Liver (tissue), 9 donors: Measurements from ENCODE around the gene URB1. TPM values are rescaled to one million over a fixed set of nuclear protein-coding genes. Genes with fewer than 3 reads are reported as not detected.
A peak's percentile ranks its signal among the peaks of the same experiment; 100 is the strongest.

Experiments
- DNase-seq: peaks from one replicate; pipeline ENCODE4 v3.0.0-alpha.2; 2017; ENCODE audit warnings: low spot score
- H3K27ac ChIP-seq, 2 donors: one replicate each; pipeline ENCODE4 v1.7.0; 2013; ENCODE audit warnings: inconsistent platforms in 2 of 2, low read length in 2 of 2, control low read depth in 1 of 2, low read depth in 1 of 2, mild to moderate bottlenecking in 1 of 2
- H3K27me3 ChIP-seq, 4 donors: one replicate each; pipeline versions ENCODE4 v1.6.1 to v1.7.0; 2013; ENCODE audit warnings: low read length in 3 of 4, inconsistent platforms in 1 of 4, mild to moderate bottlenecking in 1 of 4, moderate library complexity in 1 of 4; ENCODE audit not compliant: control insufficient read depth in 4 of 4, insufficient read depth in 4 of 4
- H3K36me3 ChIP-seq, 4 donors: one replicate each; pipeline versions ENCODE4 v1.6.1 to v1.7.0; 2013; ENCODE audit warnings: low read length in 3 of 4, mild to moderate bottlenecking in 3 of 4, low read depth in 1 of 4, moderate library complexity in 1 of 4; ENCODE audit not compliant: control insufficient read depth in 4 of 4, insufficient read depth in 3 of 4
- H3K4me1 ChIP-seq, 4 donors: one replicate each; pipeline versions ENCODE4 v1.6.1 to v1.7.0; 2013; ENCODE audit warnings: low read length in 3 of 4, mild to moderate bottlenecking in 3 of 4, moderate library complexity in 1 of 4; ENCODE audit not compliant: control insufficient read depth in 4 of 4, insufficient read depth in 4 of 4
- H3K4me3 ChIP-seq, 3 donors: one replicate each; pipeline versions ENCODE4 v1.6.1 to v1.7.0; 2013; ENCODE audit warnings: low read length in 3 of 3, control low read depth in 1 of 3, low read depth in 1 of 3, mild to moderate bottlenecking in 1 of 3
- H3K9ac ChIP-seq, 2 donors: one replicate each; pipeline ENCODE4 v1.7.0; 2013; ENCODE audit warnings: low read length in 2 of 2, mild to moderate bottlenecking in 2 of 2, moderate library complexity in 2 of 2, control low read depth in 1 of 2, low read depth in 1 of 2
- H3K9me3 ChIP-seq, 4 donors: one replicate each; pipeline versions ENCODE4 v1.6.1 to v1.7.0; 2013; ENCODE audit warnings: low read length in 3 of 4; ENCODE audit not compliant: control insufficient read depth in 4 of 4
- CTCF ChIP-seq: fragments of 150-350 bp; IDR thresholded peaks from 2 replicates; pipeline ENCODE4 v1.5.1; 2017; ENCODE audit warnings: improper control_type of control experiment, low read depth, low read length; ENCODE audit not compliant: missing input control
- EGR1 ChIP-seq, 2 donors: IDR thresholded peaks; 2 replicates each; pipeline ENCODE4 v1.6.1; 2016 to 2018; ENCODE audit warnings: antibody characterized with exemption in 2 of 2, low read depth in 2 of 2
- GABPA ChIP-seq, 2 donors: IDR thresholded peaks in 1 of 2; conservative IDR thresholded peaks in 1 of 2; 2 replicates each; pipeline ENCODE4 v1.6.1; 2016; ENCODE audit warnings: antibody characterized with exemption in 2 of 2, mild to moderate bottlenecking in 1 of 2, moderate library complexity in 1 of 2
- HNF4A ChIP-seq, 2 donors: conservative IDR thresholded peaks; 2 replicates each; pipeline ENCODE4 v1.6.1; 2016; ENCODE audit warnings: antibody characterized with exemption in 2 of 2, mild to moderate bottlenecking in 2 of 2
- HNF4G ChIP-seq: IDR thresholded peaks from 2 replicates; pipeline ENCODE4 v1.6.1; 2016; ENCODE audit warnings: antibody characterized with exemption
- JUND ChIP-seq, 2 donors: IDR thresholded peaks; 2 replicates each; pipeline ENCODE4 v1.6.1; 2016; ENCODE audit warnings: antibody characterized with exemption in 2 of 2
- NR2F2 ChIP-seq: IDR thresholded peaks from 2 replicates; pipeline ENCODE4 v1.6.1; 2016; ENCODE audit warnings: antibody characterized with exemption
- RAD21 ChIP-seq, 2 donors: IDR thresholded peaks; 2 replicates each; pipeline ENCODE4 v1.6.1; 2016; ENCODE audit warnings: antibody characterized with exemption in 2 of 2, mild to moderate bottlenecking in 2 of 2
- SP1 ChIP-seq: IDR thresholded peaks from 2 replicates; pipeline ENCODE4 v1.6.1; 2018; ENCODE audit warnings: antibody characterized with exemption, mild to moderate bottlenecking
- YY1 ChIP-seq: IDR thresholded peaks from 2 replicates; pipeline ENCODE4 v1.6.1; 2016; ENCODE audit warnings: antibody characterized with exemption, mild to moderate bottlenecking
- WGBS: extraction: QIAGEN DNeasy Blood & Tissue Kit; methylation state at CpG from one replicate; pipeline ENCODE4 v1.1.7; 2013; 5-methylcytosine and 5-hydroxymethylcytosine counted together
- polyA plus RNA-seq, 2 donors: library from polyadenylated mRNA; stranded (reverse) in 1 of 2; unstranded in 1 of 2; fragments of 200-250 nt in 1 of 2; fragments of >200 nt in 1 of 2; fragmentation: Nextera tagmentation in 1 of 2; extraction: Ambion mirVana in 1 of 2; gene quantifications; one replicate each; pipeline versions ENCODE4 v1.2.1 to v1.2.3, GENCODE V29; 2013 to 2015
- total RNA-seq, 2 donors: library from RNA; depleted of rRNA; stranded (reverse); fragments of >200 nt; gene quantifications; one replicate each; pipeline ENCODE4 v1.2.3, GENCODE V29; 2014
- TF ChIP-seq, protein P1 (sequence below): IDR thresholded peaks from 2 replicates; pipeline ENCODE4 v1.6.1; 2016; ENCODE audit warnings: antibody characterized with exemption
- TF ChIP-seq, protein P2 (sequence below): IDR thresholded peaks from 2 replicates; pipeline ENCODE4 v1.6.1; 2016; ENCODE audit warnings: antibody characterized with exemption
- TF ChIP-seq, protein P3 (sequence below): IDR thresholded peaks from 2 replicates; pipeline ENCODE4 v1.6.1; 2016; ENCODE audit warnings: antibody characterized with exemption
- donor health status: healthy.
- donor health status: healthy.
- donor health status: healthy.
- donor health status: healthy.
- donor health status: healthy.

Gene URB1
- total and polyA plus RNA-seq, 4 donors: 2.8 to 14.5 (median 7.1) TPM

DNA sequence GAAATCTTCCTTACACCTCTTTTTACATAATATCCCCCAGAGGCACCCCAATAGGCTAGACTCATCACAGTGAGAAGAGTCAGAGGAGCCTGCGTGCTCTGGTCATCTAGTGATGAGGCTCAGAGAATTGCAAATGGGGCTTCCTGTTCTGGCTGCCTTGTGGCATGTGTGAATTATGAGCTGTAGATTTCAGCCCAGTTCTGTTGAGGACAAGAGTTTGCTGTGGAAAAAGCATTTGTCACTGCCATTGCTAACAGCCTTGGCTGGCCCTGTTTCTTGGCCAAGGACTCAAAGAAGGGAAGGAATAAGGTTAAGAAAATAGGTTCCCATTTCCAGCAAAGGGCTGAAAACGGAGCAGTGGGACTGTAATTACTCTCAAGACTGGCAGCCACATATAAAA, 63.5 kb downstream of the URB1 start (continued):
- TF ChIP-seq, protein P1, sequence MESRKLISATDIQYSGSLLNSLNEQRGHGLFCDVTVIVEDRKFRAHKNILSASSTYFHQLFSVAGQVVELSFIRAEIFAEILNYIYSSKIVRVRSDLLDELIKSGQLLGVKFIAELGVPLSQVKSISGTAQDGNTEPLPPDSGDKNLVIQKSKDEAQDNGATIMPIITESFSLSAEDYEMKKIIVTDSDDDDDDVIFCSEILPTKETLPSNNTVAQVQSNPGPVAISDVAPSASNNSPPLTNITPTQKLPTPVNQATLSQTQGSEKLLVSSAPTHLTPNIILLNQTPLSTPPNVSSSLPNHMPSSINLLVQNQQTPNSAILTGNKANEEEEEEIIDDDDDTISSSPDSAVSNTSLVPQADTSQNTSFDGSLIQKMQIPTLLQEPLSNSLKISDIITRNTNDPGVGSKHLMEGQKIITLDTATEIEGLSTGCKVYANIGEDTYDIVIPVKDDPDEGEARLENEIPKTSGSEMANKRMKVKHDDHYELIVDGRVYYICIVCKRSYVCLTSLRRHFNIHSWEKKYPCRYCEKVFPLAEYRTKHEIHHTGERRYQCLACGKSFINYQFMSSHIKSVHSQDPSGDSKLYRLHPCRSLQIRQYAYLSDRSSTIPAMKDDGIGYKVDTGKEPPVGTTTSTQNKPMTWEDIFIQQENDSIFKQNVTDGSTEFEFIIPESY: no peak
- TF ChIP-seq EGR1 (IDR thresholded peaks at IDR 0.05; ENCODE audit: low read depth in 2 of 2) (no peak), HNF4A (conservative IDR thresholded peaks at IDR 0.05) (no peak), HNF4G (no peak)

GRCh38 chr21:32328595-32328994, 64.2 kb downstream of the URB1 start:
- H3K9me3 ChIP-seq: no peaks in the 10 kb centered on the region
- peaks cover 11 to 65% (median 37%) of the 10 kb centered on the region in 4 donors for H3K36me3 ChIP-seq
- no peak overlapping the region for H3K4me3 ChIP-seq
- no peak for DNase-seq
- TF ChIP-seq JUND (IDR thresholded peaks at IDR 0.05) (peak in 1 of 2 donors; percentile 3), YY1 (no peak), HNF4A (conservative IDR thresholded peaks at IDR 0.05) (no peak), HNF4G (no peak), CTCF (no peak), SP1 (peak; percentile 18), RAD21 (IDR thresholded peaks at IDR 0.05) (no peak)
- TF ChIP-seq, protein P2, sequence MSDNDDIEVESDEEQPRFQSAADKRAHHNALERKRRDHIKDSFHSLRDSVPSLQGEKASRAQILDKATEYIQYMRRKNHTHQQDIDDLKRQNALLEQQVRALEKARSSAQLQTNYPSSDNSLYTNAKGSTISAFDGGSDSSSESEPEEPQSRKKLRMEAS: peak; percentile 49
- TF ChIP-seq, protein P3, sequence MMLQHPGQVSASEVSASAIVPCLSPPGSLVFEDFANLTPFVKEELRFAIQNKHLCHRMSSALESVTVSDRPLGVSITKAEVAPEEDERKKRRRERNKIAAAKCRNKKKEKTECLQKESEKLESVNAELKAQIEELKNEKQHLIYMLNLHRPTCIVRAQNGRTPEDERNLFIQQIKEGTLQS: no peak
- H3K9ac ChIP-seq: no peak overlapping the region
- no peaks in the 10 kb centered on the region for H3K4me1 ChIP-seq
- WGBS: 80% methylated on average over 3 of the region's 3 CpGs
- H3K27me3 ChIP-seq: no peaks in the 10 kb centered on the region
- peak overlapping the region; percentile 56 to 64 for H3K27ac ChIP-seq

DNA sequence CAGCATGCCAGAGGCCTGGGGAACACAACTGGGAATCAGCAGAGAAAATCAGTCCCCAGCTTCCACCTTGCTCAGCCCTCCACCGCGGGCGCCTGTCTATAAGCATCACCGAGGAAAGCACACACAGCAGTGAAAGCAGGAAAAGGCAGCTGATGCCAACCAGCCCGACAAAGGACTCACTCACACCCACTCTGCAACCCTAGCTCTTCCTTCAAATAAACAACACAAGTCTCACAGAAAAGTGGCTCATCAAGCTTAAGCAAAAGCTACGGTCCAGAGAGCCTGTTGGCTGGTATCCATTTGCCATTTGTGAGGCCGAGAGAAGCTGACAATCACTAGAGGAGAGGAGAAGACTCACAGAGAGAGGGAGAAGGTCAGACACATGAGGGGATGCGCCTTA, 67.1 kb downstream of the URB1 start:
- no peaks in the 10 kb centered on the region for H3K4me1 ChIP-seq
- no peak for TF ChIP-seq RAD21 (IDR thresholded peaks at IDR 0.05)
- TF ChIP-seq NR2F2: no peak
- no peak for TF ChIP-seq GABPA (IDR thresholded peaks at IDR 0.05 in 1 of 2, conservative IDR thresholded peaks at IDR 0.05 in 1 of 2)
- TF ChIP-seq, protein P3: no peak
- no peak for TF ChIP-seq SP1
- no peak for TF ChIP-seq HNF4A (conservative IDR thresholded peaks at IDR 0.05)
- no peak for TF ChIP-seq YY1
- no peaks in the 10 kb centered on the region for H3K9me3 ChIP-seq
- no peak overlapping the region for H3K4me3 ChIP-seq
- H3K27ac ChIP-seq: no peak overlapping the region
- peaks cover 14 to 72% (median 39%) of the 10 kb centered on the region in 4 donors for H3K36me3 ChIP-seq
- no peak overlapping the region for H3K9ac ChIP-seq
- DNase-seq: no peak
- no peaks in the 10 kb centered on the region for H3K27me3 ChIP-seq
- WGBS: 97% methylated on average over 8 of the region's 8 CpGs
